GM12878 (cell line): ENCODE measurements around the gene DPYSL3.

Source experiments
- HDAC6 ChIP-seq: fragments of 200-600 bp; sonication (generic); IDR thresholded peaks from one replicate; pipeline ENCODE4 v1.8.0; 2017; ENCODE audit warnings: antibody characterized with exemption; ENCODE audit not compliant: unreplicated experiment
- IRF3 ChIP-seq: fragments of 450-650 bp; IDR thresholded peaks from 2 replicates; pipeline ENCODE4 v1.6.1; 2014; ENCODE audit warnings: mild to moderate bottlenecking
- JUND ChIP-seq: IDR thresholded peaks from 2 replicates; pipeline ENCODE4 v1.6.1; 2012; ENCODE audit warnings: low read depth, mild to moderate bottlenecking, low read length, improper control_type of control experiment, moderate library complexity
- MEF2A ChIP-seq: IDR thresholded peaks from 2 replicates; pipeline ENCODE4 v1.6.1; 2011; ENCODE audit warnings: low read depth, mild to moderate bottlenecking, low read length, moderate library complexity; ENCODE audit not compliant: insufficient read depth
- MXI1 ChIP-seq: fragments of 150-350 bp; IDR thresholded peaks from 2 replicates; pipeline ENCODE4 v1.6.1; 2011; ENCODE audit warnings: low read depth, mild to moderate bottlenecking, inconsistent platforms, low read length, improper control_type of control experiment
- POLR2A ChIP-seq: IDR thresholded peaks from 2 replicates; pipeline ENCODE4 v1.6.1; 2011; ENCODE audit warnings: low read depth, mild to moderate bottlenecking, low read length
- POLR2AphosphoS5 ChIP-seq: IDR thresholded peaks from 2 replicates; pipeline ENCODE4 v1.6.1; 2011; ENCODE audit warnings: mild to moderate bottlenecking, low read length, inconsistent platforms

DNA sequence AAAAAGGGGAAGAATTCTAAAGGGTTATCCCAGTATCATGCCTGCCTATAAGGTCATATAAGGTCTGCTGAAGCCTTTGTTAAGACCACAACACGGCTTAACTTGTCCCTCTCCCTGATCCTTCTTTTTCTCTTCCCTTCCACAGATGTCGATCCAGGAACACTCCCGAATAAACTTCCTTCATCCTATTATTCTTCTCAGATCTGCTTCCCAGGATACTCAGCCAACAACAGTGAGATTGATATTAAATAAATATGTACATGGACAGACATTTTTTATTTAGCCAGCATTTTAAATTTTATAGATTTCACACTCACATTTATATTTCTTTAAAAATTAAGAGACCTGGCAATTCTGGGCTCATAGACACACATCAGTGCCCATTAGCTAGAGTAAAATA, 44.1 kb downstream of the DPYSL3 start:
- TF ChIP-seq IRF3 = no peak
- TF ChIP-seq JUND = no peak
- no peak for TF ChIP-seq MXI1
- no peak for TF ChIP-seq POLR2A
- TF ChIP-seq MEF2A = no peak
- TF ChIP-seq HDAC6 = no peak
- TF ChIP-seq POLR2AphosphoS5 = no peak
